ENCODE measurements around the gene MOB3A. TPM values are rescaled to one million over a fixed set of nuclear protein-coding genes. Genes with fewer than 3 reads are reported as not detected.

MOB3A gene
- total and polyA plus RNA-seq, 2 of the 13 experiments (the other 11 are each of a cell fraction or from before 2014, with no cell fraction given) = 3.5 to 17.8 TPM

GRCh38 chr19:2061495-2062388 is 34.4 kb downstream of the MOB3A start (continued):
- TF ChIP-seq, protein P1, sequence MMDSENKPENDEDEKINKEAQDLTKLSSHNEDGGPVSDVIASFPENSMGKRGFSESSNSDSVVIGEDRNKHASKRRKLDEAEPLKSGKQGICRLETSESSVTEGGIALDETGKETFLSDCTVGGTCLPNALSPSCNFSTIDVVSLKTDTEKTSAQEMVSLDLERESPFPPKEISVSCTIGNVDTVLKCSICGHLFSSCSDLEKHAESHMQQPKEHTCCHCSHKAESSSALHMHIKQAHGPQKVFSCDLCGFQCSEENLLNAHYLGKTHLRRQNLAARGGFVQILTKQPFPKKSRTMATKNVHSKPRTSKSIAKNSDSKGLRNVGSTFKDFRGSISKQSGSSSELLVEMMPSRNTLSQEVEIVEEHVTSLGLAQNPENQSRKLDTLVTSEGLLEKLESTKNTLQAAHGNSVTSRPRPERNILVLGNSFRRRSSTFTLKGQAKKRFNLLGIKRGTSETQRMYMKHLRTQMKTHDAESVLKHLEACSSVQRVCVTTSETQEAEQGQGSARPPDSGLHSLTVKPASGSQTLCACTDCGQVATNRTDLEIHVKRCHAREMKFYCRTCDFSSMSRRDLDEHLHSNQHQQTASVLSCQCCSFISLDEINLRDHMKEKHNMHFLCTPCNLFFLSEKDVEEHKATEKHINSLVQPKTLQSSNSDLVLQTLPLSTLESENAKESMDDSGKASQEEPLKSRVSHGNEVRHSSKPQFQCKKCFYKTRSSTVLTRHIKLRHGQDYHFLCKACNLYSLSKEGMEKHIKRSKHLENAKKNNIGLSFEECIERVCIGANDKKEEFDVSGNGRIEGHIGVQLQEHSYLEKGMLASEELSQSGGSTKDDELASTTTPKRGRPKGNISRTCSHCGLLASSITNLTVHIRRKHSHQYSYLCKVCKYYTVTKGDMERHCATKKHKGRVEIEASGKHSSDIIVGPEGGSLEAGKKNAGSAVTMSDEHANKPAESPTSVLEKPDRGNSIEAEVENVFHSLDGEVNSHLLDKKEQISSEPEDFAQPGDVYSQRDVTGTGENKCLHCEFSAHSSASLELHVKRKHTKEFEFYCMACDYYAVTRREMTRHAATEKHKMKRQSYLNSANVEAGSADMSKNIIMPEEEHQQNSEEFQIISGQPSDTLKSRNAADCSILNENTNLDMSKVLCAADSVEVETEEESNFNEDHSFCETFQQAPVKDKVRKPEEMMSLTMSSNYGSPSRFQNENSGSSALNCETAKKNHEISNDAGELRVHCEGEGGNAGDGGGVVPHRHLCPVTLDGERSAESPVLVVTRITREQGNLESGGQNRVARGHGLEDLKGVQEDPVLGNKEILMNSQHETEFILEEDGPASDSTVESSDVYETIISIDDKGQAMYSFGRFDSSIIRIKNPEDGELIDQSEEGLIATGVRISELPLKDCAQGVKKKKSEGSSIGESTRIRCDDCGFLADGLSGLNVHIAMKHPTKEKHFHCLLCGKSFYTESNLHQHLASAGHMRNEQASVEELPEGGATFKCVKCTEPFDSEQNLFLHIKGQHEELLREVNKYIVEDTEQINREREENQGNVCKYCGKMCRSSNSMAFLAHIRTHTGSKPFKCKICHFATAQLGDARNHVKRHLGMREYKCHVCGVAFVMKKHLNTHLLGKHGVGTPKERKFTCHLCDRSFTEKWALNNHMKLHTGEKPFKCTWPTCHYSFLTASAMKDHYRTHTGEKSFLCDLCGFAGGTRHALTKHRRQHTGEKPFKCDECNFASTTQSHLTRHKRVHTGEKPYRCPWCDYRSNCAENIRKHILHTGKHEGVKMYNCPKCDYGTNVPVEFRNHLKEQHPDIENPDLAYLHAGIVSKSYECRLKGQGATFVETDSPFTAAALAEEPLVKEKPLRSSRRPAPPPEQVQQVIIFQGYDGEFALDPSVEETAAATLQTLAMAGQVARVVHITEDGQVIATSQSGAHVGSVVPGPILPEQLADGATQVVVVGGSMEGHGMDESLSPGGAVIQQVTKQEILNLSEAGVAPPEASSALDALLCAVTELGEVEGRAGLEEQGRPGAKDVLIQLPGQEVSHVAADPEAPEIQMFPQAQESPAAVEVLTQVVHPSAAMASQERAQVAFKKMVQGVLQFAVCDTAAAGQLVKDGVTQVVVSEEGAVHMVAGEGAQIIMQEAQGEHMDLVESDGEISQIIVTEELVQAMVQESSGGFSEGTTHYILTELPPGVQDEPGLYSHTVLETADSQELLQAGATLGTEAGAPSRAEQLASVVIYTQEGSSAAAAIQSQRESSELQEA (CRISPR knock-in tag; IDR thresholded peaks at IDR 0.05; ENCODE audit: not compliant biosample characterization) = no peak
- TF ChIP-seq ZNF350 (CRISPR knock-in tag; IDR thresholded peaks at IDR 0.05; ENCODE audit: borderline replicate concordance, low read depth) (peak; percentile 31; the same call in 1 of the 2 replicates), TFAP4 (IDR thresholded peaks at IDR 0.05; ENCODE audit: borderline replicate concordance, low read depth) (peak; percentile 15; the same call in 1 of the 2 replicates), THAP11 (CRISPR knock-in tag; IDR thresholded peaks at IDR 0.05) (no peak), ZSCAN9 (CRISPR knock-in tag; IDR thresholded peaks at IDR 0.05; ENCODE audit: borderline replicate concordance) (no peak), GTF3A (CRISPR knock-in tag; conservative IDR thresholded peaks at IDR 0.05) (no peak), ZNF710 (CRISPR knock-in tag; IDR thresholded peaks at IDR 0.05; ENCODE audit: borderline replicate concordance) (peak; percentile 82; the same call in 1 of the 2 replicates), ZNF598 (CRISPR knock-in tag; IDR thresholded peaks at IDR 0.05; ENCODE audit: borderline replicate concordance) (no peak)
- TF ChIP-seq, protein P2, sequence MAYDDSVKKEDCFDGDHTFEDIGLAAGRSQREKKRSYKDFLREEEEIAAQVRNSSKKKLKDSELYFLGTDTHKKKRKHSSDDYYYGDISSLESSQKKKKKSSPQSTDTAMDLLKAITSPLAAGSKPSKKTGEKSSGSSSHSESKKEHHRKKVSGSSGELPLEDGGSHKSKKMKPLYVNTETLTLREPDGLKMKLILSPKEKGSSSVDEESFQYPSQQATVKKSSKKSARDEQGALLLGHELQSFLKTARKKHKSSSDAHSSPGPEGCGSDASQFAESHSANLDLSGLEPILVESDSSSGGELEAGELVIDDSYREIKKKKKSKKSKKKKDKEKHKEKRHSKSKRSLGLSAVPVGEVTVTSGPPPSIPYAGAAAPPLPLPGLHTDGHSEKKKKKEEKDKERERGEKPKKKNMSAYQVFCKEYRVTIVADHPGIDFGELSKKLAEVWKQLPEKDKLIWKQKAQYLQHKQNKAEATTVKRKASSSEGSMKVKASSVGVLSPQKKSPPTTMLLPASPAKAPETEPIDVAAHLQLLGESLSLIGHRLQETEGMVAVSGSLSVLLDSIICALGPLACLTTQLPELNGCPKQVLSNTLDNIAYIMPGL (CRISPR knock-in tag; IDR thresholded peaks at IDR 0.05; ENCODE audit: borderline replicate concordance in 1 of 2, low read depth in 1 of 2) = peak; percentile 12 to 38; a peak in 2 of 4 replicates

Measured in HepG2 (cell line).